ENCODE data around the gene CCL21. TPM values are rescaled to one million over a fixed set of nuclear protein-coding genes. Genes with fewer than 3 reads are reported as not detected.

Gene CCL21
- total RNA-seq, 1 experiment from 2014 or later: not detected

DNA sequence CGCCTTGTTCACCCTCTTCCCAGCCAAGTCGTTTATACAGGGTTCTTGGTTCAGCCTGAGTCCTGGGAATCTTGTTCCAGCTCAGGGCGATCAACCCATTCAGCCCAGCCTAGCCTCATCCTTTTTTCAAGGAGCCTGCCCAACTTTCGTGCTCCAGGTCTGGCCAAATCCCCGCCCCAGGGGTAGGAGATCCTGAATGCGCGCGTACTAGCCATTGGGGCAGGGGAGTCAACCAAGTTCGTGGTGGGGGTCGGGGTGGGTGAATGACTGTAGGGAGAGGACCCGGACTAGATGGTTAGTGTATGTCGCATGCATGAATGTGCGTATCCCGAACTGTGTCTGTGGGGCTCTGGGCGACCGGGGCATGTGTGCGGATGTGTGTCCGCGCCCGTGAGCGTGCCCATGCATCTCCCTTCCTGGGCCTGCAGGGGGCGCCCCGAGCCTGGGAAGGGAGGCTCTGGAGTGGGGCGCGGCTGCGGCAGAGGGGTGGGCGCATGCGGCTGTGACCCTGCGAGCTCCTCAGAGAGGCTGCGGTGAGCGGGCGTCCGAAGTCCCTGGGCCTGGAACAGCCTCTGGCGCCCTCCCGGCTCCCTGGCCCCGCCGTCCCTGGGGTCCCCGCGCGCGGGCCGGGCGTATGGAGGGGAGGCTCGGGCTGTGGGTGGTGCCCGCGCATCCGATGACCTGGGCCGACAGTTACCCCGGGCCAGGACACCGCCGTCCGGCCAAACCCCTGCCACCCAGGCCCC is 8.7 kb downstream of the CCL21 start:
- H3K36me3 Mint-ChIP-seq (ENCODE audit: insufficient read depth, unreplicated experiment): no peaks in the 10 kb centered on the region
- H3K4me3 ChIP-seq (ENCODE audit: low read depth, low read length): peak overlapping the region; percentile 37
- H3K36me3 ChIP-seq (ENCODE audit: control insufficient read depth, insufficient read depth, low read length): no peaks in the 10 kb centered on the region
- H3K27ac Mint-ChIP-seq (ENCODE audit: unreplicated experiment): no peak overlapping the region
- H3K9me3 ChIP-seq: no peaks in the 10 kb centered on the region
- POLR2A ChIA-PET: no interaction called here
- TF ChIP-seq, protein P1, sequence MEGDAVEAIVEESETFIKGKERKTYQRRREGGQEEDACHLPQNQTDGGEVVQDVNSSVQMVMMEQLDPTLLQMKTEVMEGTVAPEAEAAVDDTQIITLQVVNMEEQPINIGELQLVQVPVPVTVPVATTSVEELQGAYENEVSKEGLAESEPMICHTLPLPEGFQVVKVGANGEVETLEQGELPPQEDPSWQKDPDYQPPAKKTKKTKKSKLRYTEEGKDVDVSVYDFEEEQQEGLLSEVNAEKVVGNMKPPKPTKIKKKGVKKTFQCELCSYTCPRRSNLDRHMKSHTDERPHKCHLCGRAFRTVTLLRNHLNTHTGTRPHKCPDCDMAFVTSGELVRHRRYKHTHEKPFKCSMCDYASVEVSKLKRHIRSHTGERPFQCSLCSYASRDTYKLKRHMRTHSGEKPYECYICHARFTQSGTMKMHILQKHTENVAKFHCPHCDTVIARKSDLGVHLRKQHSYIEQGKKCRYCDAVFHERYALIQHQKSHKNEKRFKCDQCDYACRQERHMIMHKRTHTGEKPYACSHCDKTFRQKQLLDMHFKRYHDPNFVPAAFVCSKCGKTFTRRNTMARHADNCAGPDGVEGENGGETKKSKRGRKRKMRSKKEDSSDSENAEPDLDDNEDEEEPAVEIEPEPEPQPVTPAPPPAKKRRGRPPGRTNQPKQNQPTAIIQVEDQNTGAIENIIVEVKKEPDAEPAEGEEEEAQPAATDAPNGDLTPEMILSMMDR (IDR thresholded peaks at IDR 0.05; ENCODE audit: insufficient read depth in 1 of 2, low read depth in 1 of 2, low read length in 1 of 2, severe bottlenecking in 1 of 2, unreplicated experiment in 1 of 2): peak; percentile 63 to 79
- no peaks in the 10 kb centered on the region for H3K27me3 ChIP-seq (replicated peaks; ENCODE audit: control insufficient read depth, insufficient read depth, low read length)
- H3K4me1 Mint-ChIP-seq (ENCODE audit: low read depth, unreplicated experiment): peaks cover 6% of the 10 kb centered on the region
- CTCF ChIA-PET: interaction anchor here (0.7 to 1.9 kb wide), 5 partner anchors 14 to 55 kb away, joined by 3 to 7 read pairs (median 3); partner anchors contain the start of gene GALT
- H3K4me3 Mint-ChIP-seq (ENCODE audit: unreplicated experiment): peak overlapping the region; percentile 36
- no TSS peak for BruUV-seq (replicated peaks)
- intact Hi-C loops (cut with micrococcal nuclease; ENCODE audit: unreplicated experiment): loop anchor here (1.0 to 10.0 kb wide), 3 partner anchors 37 to 89 kb away; partner anchors contain the start of genes IL11RA and RPP25L
- H3K4me1 ChIP-seq: no peaks in the 10 kb centered on the region
- DNase-seq: peak; percentile 53 to 69
- H3K27me3 Mint-ChIP-seq (ENCODE audit: insufficient read depth, unreplicated experiment): peaks cover 10% of the 10 kb centered on the region
- H3K9me3 Mint-ChIP-seq (ENCODE audit: unreplicated experiment): no peaks in the 10 kb centered on the region

DNA sequence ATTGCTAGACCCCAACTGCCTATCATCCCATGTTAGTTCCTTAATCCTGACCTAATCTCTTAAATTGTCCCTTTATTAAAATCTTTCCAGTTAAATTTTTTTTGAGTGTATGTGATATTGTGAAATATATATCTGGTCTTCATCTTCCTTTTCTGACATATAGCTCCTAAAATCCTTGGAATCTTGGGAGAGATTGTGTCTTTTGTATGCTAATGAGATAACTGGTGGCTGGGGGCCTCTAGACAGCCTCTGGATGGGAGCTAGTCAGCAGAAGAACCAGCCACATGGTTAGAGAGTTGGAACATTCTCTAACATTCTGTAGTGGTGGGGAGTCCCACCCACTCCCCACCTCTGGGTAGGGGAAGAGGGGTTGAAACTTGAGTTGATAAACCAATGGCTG is 15.1 kb downstream of the CCL21 start:
- BruUV-seq (replicated peaks): no TSS peak
- no peak for DNase-seq
- ChIA-PET POLR2A (no interaction called here), CTCF (no interaction called here)
- peaks cover 4% of the 10 kb centered on the region for H3K27me3 Mint-ChIP-seq (ENCODE audit: insufficient read depth, unreplicated experiment)
- no peaks in the 10 kb centered on the region for H3K9me3 Mint-ChIP-seq (ENCODE audit: unreplicated experiment)
- no peak overlapping the region for H3K27ac Mint-ChIP-seq (ENCODE audit: unreplicated experiment)
- Histone ChIP-seq H3K4me3 (ENCODE audit: low read depth, low read length) (no peak overlapping the region), H3K4me1 (no peaks in the 10 kb centered on the region), H3K27me3 (replicated peaks; ENCODE audit: control insufficient read depth, insufficient read depth, low read length) (no peaks in the 10 kb centered on the region), H3K36me3 (ENCODE audit: control insufficient read depth, insufficient read depth, low read length) (no peaks in the 10 kb centered on the region), H3K9me3 (no peaks in the 10 kb centered on the region)
- no peaks in the 10 kb centered on the region for H3K36me3 Mint-ChIP-seq (ENCODE audit: insufficient read depth, unreplicated experiment)
- intact Hi-C loops (cut with micrococcal nuclease; ENCODE audit: unreplicated experiment): no loop called here
- H3K4me3 Mint-ChIP-seq (ENCODE audit: unreplicated experiment): no peak overlapping the region
- H3K4me1 Mint-ChIP-seq (ENCODE audit: low read depth, unreplicated experiment): no peaks in the 10 kb centered on the region
- TF ChIP-seq, protein P1 (IDR thresholded peaks at IDR 0.05; ENCODE audit: insufficient read depth in 1 of 2, low read depth in 1 of 2, low read length in 1 of 2, severe bottlenecking in 1 of 2, unreplicated experiment in 1 of 2): no peak

DNA sequence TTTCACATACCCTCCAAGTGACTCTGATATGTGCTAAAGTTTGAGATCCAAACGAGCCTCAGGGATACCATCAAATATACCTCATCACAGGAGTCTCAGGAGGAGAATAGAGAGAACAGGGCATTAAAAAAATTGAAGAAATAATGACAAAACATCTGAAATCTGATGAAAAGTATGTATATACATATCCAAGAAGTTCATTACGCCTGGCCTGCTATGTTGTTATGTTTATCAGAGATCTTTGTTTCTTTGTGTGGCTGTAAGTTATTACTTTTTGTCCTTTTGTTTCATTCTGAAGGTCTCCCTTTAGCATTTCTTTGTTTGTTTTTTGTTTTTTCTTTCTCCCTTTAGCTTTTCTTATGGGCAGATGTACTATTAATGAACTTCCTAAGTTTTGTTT is 16.4 kb downstream of the CCL21 start:
- Histone ChIP-seq H3K9me3 (no peaks in the 10 kb centered on the region), H3K27me3 (replicated peaks; ENCODE audit: control insufficient read depth, insufficient read depth, low read length) (no peaks in the 10 kb centered on the region), H3K36me3 (ENCODE audit: control insufficient read depth, insufficient read depth, low read length) (no peaks in the 10 kb centered on the region), H3K4me1 (peaks cover 1% of the 10 kb centered on the region; the same call in 1 of the 2 replicates), H3K4me3 (ENCODE audit: low read depth, low read length) (no peak overlapping the region)
- CTCF ChIA-PET: interaction anchor here (0.8 kb wide), 1 partner anchor 9 kb away, joined by 3 read pairs; no protein-coding TSS in a partner anchor
- TF ChIP-seq, protein P1 (IDR thresholded peaks at IDR 0.05; ENCODE audit: insufficient read depth in 1 of 2, low read depth in 1 of 2, low read length in 1 of 2, severe bottlenecking in 1 of 2, unreplicated experiment in 1 of 2): no peak
- H3K4me3 Mint-ChIP-seq (ENCODE audit: unreplicated experiment): no peak overlapping the region
- no peak for DNase-seq
- H3K4me1 Mint-ChIP-seq (ENCODE audit: low read depth, unreplicated experiment): peaks cover 2% of the 10 kb centered on the region
- POLR2A ChIA-PET: no interaction called here
- intact Hi-C loops (cut with micrococcal nuclease; ENCODE audit: unreplicated experiment): no loop called here
- no peaks in the 10 kb centered on the region for H3K36me3 Mint-ChIP-seq (ENCODE audit: insufficient read depth, unreplicated experiment)
- H3K27ac Mint-ChIP-seq (ENCODE audit: unreplicated experiment): no peak overlapping the region
- no peaks in the 10 kb centered on the region for H3K9me3 Mint-ChIP-seq (ENCODE audit: unreplicated experiment)
- peaks cover 3% of the 10 kb centered on the region for H3K27me3 Mint-ChIP-seq (ENCODE audit: insufficient read depth, unreplicated experiment)
- no TSS peak for BruUV-seq (replicated peaks)
